Brain microvascular endothelial cell (primary cell): ENCODE measurements around the gene CPTP.

Experiments used
- DNase-seq: peaks from one replicate; pipeline ENCODE4 v3.0.0-alpha.2; 2020
- H3K27ac ChIP-seq: fragments of 250-450 bp; sonication (Bioruptor Pico); 2 replicates; pipeline ENCODE4 v1.5.1; 2020; ENCODE audit warnings: mild to moderate bottlenecking, moderate library complexity
- H3K27me3 ChIP-seq: fragments of 250-450 bp; sonication (Bioruptor Pico); replicated peaks from 2 replicates; pipeline ENCODE4 v1.5.1; 2020; ENCODE audit warnings: mild to moderate bottlenecking
- H3K36me3 ChIP-seq: fragments of 250-450 bp; sonication (Bioruptor Pico); replicated peaks from 2 replicates; pipeline ENCODE4 v1.5.1; 2020; ENCODE audit warnings: mild to moderate bottlenecking
- H3K4me3 ChIP-seq: 2 replicates; pipeline ENCODE4 v1.5.1; 2011; ENCODE audit warnings: low read depth, mild to moderate bottlenecking, control low read depth, low read length, moderate library complexity
- CTCF ChIP-seq: IDR thresholded peaks from 2 replicates; pipeline ENCODE4 v1.5.1; 2011; ENCODE audit warnings: low read depth, mild to moderate bottlenecking, moderate library complexity, low read length, control low read depth, inconsistent platforms; ENCODE audit errors: missing control alignments
- in situ Hi-C: cut with HindIII; loops from 2 replicates; pipeline ENCODE4 v1.10.0; 2017; ENCODE audit warnings: low sequenced_read_pairs, low pct_ligation_motif_present

Gene CPTP

DNA sequence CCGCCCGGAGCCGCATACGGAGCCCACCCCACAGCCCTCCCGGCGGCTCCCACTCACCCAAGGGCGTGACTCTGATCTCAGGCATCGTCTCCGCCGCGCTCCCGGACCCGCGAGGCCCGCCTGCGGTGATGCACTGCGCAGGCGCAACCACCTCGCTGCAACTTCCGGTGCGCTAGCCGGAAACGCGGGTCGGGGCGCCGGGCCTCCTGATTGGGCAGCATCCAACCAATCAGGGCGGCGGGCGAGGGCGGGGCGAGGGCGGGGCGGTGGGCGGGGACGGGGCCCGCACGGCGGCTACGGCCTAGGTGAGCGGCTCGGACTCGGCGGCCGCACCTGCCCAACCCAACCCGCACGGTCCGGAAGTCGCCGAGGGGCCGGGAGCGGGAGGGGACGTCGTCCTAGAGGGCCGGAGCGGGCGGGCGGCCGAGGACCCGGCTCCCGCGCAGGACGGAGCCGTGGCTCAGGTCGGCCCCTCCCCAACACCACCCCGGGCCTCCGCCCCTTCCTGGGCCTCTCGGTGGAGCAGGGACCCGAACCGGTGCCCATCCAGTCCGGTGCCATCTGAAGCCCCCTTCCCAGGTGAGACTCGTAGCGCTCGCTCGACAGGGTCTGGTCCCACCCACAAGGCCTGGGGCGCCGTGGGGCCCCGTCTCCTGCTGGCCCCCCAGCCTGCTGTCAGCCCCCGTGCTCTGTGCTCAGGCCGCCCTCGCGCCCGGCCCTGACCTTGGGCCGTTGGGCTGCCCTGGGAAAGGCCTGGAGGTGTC, at the start of gene CPTP, which contains the start of gene INTS11:
CPTP (plus strand) TSS at position 279 of the 764 bp plus-strand sequence. CDS start 2,109 bp downstream, outside the sequence.
INTS11 (minus strand) TSS at position 137 of the 764 bp plus-strand sequence; CDS start at position 85, 52 bp downstream.
- in situ Hi-C loops: no loop called here
- H3K27me3 ChIP-seq: no peaks in the 10 kb centered on the region
- peak; percentile 83 for DNase-seq
- H3K36me3 ChIP-seq: peaks cover 20% of the 10 kb centered on the region
- peak within 1 kb of the TSS; percentile 80 for H3K4me3 ChIP-seq
- TF ChIP-seq CTCF: no peak
- H3K27ac ChIP-seq: peak within 1 kb of the TSS; percentile 64

- in situ Hi-C loops: no loop called here
- Histone ChIP-seq H3K36me3 (peaks cover 9% of the 10 kb centered on the region), H3K4me3 (no peak overlapping the region), H3K27ac (no peak overlapping the region), H3K27me3 (no peaks in the 10 kb centered on the region)
- DNase-seq: no peak
- TF ChIP-seq CTCF: no peak
These were observed 49.6 kb upstream of the CPTP start for GRCh38 chr1:1274931-1275431.

DNA sequence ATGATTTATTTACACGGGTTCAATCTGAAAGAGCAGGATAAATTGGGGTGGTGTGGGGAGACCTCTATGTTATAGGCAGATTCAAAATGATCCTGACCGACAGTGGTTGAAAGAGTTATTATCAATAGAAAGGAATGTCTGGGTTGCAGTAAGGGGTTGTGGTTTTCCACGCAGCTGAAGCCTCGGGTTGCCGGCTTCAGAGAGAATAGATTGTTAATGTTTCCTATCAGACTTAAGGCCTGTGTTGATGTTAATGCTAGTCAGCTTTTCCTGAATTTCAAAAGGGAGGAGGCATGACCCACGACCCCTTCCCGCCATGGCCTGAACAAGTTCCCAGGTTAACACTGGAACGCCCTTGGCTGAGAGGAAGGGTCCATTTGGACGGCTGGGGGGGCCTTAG, 48.8 kb upstream of the CPTP start:
- Histone ChIP-seq H3K4me3 (no peak overlapping the region), H3K27ac (no peak overlapping the region), H3K27me3 (no peaks in the 10 kb centered on the region), H3K36me3 (peaks cover 9% of the 10 kb centered on the region)
- TF ChIP-seq CTCF: no peak
- in situ Hi-C loops: no loop called here
- peak; percentile 34 for DNase-seq

- H3K27ac ChIP-seq: no peak overlapping the region
- no peak for DNase-seq
- no peaks in the 10 kb centered on the region for H3K27me3 ChIP-seq
- no peaks in the 10 kb centered on the region for H3K36me3 ChIP-seq
- no peak overlapping the region for H3K4me3 ChIP-seq
- no peak for TF ChIP-seq CTCF
- in situ Hi-C loops: no loop called here
These were observed 46.0 kb upstream of the CPTP start for GRCh38 chr1:1278620-1279019.

- Histone ChIP-seq H3K36me3 (no peaks in the 10 kb centered on the region), H3K4me3 (no peak overlapping the region), H3K27me3 (no peaks in the 10 kb centered on the region), H3K27ac (no peak overlapping the region)
- in situ Hi-C loops: no loop called here
- TF ChIP-seq CTCF: no peak
- no peak for DNase-seq
These were observed 45.6 kb upstream of the CPTP start for GRCh38 chr1:1279028-1279427.
